ENCODE data around the gene BNC1.

Gene BNC1, protein sequence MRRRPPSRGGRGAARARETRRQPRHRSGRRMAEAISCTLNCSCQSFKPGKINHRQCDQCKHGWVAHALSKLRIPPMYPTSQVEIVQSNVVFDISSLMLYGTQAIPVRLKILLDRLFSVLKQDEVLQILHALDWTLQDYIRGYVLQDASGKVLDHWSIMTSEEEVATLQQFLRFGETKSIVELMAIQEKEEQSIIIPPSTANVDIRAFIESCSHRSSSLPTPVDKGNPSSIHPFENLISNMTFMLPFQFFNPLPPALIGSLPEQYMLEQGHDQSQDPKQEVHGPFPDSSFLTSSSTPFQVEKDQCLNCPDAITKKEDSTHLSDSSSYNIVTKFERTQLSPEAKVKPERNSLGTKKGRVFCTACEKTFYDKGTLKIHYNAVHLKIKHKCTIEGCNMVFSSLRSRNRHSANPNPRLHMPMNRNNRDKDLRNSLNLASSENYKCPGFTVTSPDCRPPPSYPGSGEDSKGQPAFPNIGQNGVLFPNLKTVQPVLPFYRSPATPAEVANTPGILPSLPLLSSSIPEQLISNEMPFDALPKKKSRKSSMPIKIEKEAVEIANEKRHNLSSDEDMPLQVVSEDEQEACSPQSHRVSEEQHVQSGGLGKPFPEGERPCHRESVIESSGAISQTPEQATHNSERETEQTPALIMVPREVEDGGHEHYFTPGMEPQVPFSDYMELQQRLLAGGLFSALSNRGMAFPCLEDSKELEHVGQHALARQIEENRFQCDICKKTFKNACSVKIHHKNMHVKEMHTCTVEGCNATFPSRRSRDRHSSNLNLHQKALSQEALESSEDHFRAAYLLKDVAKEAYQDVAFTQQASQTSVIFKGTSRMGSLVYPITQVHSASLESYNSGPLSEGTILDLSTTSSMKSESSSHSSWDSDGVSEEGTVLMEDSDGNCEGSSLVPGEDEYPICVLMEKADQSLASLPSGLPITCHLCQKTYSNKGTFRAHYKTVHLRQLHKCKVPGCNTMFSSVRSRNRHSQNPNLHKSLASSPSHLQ

DNA sequence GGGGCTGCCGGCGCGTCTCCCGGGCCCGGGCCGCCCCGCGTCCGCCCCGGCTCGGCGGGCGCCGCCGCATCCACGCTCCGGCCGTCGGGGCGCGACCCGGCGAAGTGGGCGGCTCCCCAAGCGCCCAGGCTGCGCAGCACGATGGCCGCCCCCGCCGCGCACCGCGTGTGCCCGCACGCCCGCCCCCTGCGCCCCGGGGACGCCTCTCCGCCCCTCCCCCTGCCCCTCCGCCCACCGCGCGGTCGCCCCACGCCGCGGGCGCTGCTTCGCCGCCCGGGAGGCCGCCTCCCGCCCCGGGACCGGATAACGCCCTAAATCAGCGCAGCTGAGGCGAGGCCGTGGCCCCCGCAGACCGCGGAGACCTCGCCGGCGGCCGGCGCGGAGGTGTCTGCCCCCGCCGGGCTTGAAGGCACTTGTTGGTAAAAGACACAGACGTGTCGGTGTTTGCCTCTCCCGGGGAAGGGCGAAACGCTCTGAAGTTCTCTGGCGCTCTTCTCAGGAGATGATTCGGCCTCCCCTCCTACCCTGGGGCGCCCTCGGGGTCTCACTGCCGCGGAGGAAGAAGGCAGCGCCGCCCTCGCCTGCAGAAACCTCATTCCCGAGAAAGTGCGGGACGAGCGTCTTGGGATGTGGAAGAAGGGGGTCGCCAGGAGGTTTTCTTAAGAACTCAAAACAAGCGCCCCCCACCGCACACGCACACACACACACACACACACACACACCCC is at the start of gene BNC1:
Gene BNC1 (minus strand): TSS at position 106 of the 725 bp plus-strand sequence. CDS start 36 bp downstream, at position 70.
- DNase-seq, result peak; percentile 10

DNA sequence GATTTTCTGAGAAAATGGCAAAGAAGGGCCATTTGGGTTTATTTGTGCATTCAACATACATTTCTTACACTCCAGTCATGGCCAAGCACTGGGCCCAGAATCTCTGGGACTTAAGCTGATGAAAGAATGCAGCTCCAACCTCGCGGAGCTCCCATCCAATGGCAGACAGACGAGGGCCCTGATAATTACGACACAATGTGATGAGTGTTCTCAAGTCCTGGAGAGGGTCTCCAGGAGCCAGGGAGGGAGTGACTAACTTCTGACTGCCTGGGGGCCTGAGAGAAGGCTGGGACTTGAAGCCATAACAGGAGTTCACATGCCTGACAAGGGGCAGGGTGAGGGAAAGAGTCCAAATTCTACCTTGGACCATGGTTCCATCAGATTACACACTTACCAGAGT is 42.6 kb upstream of the BNC1 start:
- DNase-seq, result no peak

DNA sequence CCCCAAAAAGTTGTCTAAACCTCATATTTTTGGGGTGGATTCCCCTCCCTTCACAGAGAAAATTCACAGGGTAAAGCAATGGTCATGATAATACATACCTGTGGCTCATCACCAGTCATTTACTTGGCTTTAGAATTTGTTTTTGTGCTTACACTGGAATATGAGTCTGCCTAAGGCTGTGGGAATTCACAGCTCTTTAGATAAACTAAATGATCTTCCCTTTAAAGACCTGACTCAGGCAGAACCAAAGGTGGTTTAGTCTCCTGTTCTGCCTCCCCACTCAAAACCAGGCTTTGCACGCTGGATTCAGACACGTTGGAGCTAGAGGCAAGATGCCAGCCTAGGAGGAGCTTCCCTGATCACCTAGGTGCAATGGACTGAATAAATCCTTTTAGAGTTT is 40.3 kb upstream of the BNC1 start:
- no peak for DNase-seq

DNA sequence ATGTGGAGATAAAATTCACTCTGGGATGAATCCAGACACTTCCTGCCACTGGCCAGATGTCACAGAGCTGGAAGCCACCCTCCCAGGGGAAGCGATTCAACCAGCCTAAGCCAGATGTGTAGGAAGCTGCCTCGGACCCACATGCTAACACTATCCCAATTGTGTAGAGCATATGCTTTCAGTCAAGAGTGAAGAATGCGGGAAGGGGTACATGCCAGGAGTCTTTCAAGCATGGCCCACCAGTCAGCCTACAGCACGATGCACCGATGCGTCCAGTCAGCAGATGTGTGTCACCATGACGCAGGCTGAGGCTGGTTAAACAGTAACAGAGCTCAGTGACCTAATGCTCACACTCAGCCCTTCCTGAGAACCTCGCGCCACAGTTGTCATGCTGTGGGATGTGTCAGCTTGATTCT is 38.8 kb upstream of the BNC1 start:
- DNase-seq, result no peak

DNA sequence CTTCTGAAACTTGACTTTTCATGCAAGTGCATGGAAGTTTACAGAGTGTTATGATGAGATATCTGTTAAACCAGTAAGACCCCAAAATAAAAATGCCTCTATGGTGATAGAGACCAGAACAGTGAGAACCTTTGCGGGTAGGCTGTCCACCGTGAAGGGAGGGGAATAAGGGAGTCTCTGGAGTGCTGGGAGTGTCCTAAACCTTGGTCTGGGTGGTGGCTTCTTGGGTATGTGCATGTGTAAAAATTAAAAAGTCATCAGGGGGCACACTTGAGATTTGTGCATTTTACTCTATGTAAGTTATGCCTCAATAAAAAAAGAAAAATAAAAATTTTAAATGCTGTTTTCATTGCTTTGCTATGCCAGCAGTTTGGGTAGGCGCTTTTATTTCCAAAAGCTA is 38.2 kb upstream of the BNC1 start:
- no peak for DNase-seq

DNA sequence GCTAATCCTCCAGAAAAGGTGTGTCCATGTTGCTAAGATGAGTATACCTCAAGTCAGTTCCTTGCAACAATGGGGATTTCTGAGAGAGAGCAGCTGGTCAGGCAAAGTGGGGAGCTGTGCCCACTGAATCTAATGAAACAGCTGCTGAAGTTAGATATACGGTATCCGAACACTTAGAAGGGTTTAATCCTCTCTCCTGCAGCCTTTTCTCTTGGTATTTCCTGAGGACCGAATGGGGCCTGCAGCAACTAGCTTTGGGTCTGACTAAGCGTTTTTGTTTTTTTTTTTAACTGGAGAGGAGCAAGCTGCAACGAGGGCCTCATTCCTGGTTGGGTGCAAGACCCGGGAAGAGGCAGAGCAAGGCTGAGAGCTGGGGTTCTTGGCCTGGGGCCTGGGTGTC is 37.6 kb upstream of the BNC1 start:
- DNase-seq, result no peak

DNA sequence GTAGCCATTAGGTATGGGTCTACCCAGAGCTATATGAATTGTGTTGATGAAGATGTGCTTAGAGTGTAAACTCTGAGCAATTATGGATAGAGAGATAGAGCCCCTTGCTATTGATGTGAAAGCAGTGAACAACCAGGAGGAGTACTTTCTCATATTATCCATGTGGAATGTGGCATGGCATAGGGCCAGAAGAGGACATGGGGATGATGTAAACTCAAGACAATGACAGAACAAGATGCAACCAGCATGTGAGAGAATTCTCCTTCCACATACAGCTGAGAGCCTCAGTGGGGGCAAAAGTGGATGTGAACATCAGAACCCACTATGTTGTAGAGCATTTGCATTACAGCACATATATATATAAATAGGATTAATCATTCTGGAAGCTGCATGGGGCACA is 36.4 kb upstream of the BNC1 start:
- no peak for DNase-seq

DNA sequence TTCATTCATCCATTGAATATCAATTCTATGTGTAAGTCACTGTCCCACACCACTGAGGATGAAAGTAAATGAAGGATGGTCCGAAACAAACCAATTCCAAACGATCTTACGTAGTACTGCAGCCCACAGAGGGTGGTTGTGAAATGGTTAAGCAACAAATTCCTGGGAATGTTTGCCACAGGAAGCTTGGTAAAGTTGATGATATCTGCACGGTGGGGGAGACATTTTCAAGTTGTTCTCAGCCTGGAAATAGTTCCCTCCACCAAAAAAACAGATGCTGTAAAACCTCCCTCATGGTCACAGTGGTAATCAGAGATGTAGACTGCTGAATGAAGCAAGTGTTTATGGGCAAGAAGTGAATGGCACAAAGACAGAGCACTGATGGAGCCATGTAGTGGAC is 35.9 kb upstream of the BNC1 start:
- DNase-seq, result no peak

DNA sequence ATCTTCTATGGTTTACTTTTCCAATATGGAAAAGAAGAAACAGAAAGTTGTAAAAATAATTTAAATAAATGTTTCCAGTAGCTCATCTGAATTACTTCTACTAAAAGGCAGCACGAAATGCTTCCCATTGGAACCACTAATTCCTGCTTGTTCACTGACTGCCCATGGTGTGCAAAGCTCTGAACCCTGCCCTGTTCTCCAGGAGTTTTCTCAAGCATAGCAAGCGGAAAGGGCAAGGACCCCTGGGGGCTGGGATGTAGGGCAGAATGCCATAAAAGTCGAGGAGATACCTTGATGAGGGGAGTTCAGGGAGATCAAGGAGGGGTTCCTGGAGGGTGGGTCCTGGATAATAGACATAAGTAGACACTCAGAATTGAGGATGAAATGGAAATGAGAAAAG is 35.3 kb upstream of the BNC1 start:
- no peak for DNase-seq

DNA sequence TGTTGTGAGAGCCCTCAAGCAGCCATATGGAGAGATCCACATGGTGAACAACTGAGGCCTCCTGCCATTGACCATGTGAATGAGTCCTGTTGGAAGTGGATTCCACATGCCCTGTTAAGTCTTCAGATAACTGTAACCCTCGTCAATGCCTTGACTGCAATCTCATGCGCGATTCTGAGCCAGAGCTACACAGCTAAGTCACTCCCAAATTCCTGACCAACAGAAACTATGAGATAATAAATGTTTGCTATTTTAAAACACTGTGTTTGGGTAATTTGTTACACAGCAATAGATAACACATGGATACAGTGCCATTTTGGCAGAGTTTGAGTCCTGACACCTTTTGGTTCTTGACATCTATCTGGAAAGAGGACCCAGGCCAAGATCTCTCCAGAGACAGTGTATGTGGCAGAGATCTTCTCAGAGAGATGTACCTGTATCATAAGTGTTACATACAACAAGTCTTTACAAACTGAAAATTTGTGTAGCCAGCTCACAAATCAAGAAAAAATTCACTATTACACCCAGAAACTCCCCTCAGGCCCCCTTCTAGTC is 34.5 kb upstream of the BNC1 start:
- no peak for DNase-seq

DNA sequence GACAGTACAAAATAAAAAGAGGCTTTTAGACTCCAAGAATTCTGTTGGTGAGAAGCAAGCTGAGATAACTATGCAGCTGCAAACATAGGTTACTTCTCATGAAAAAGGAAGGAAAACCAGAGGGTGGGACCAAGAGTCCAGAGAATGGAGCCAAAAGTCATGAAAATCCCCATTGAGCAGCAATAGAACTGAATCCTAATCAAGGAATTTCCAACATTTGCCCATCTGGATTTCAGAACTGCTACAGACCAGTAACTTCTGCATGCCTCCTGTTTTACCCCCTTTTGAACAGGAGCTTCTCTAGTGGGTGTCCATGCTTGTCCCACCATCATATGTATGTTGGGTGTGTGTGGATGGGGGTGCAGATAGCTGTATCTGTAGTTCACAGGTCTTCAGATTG is 33.6 kb upstream of the BNC1 start:
- no peak for DNase-seq

DNA sequence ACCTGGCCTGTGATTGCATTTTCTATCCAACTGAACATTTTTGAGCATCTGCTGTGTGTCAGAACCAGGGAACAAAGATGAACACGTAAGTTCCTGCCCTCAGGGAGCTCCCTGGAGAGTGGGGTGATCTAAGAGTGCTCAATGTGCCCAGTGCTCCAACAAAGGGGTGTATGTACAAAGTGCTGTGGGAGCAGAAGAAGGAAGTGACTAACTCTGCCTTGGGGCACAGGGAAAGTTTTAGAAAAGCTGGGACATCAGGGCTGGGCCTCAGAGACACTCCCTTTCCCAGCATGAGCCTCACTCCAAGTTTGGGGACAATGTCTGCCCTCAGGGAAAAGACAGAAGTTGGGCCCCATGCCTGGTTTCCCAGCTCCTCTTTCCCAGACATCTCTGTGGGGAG is 27.6 kb upstream of the BNC1 start:
- no peak for DNase-seq

DNA sequence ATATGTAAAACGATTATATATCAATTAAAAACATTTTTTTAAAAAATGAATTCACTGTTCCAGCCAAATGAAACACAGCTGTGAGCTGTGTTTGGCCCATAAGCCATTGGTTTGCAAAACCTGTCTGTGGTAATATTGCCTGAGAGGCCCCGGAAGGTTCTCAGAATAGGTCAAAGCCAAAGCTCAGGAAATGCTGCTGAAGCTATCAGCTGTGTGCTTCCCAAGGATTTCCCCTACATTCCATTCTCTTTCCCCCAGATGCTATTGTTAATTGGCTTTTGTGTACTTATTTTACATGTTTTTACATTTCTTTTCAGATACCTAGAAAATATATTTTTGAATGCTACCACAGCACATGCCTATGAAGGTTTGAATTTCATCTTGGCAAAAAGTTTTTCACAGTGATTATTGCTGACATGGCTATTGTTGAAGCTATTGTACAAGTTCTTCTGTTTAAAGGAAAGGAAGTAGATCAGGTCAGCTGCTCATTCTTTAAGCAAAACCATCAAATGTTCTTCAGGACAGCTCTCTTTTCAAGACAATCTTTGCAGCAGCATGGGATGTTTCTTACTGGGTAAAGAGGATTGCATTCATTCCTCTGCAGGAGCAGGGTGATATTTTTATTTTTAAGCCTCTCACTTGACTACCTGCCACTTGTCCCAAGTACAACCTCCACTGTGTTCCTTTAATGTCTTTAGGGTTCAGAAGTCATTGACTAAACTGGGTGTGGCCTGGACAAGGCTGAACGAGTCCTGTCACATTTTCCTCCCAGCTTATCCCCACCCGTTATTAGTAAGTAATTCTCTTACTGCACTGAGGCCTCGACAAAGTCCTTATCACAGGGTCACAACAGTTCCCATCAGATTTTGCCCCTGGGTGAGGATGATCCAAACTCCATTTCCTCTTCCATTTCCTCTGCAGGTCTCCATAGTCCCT is 26.3 kb upstream of the BNC1 start:
- DNase-seq, result no peak

DNA sequence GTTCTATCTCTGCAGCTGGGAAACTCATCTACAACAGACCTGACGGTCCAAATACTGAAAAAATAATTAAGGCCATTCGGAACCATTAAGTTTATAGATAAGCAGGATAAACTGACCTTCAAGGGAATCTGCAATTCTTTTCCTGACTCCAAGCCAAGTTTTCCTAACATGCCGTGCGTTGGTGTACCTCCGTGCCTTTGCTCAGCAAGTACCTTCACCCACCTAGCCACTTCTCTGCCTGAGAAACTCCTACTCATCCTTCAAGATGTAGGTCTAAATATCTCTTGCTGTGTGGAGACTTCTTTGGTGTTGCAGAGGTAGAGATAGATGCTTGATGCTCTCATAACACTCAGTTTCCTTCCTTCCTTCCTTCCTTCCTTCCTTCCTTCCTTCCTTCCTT is 24.2 kb upstream of the BNC1 start:
- DNase-seq, result no peak

DNA sequence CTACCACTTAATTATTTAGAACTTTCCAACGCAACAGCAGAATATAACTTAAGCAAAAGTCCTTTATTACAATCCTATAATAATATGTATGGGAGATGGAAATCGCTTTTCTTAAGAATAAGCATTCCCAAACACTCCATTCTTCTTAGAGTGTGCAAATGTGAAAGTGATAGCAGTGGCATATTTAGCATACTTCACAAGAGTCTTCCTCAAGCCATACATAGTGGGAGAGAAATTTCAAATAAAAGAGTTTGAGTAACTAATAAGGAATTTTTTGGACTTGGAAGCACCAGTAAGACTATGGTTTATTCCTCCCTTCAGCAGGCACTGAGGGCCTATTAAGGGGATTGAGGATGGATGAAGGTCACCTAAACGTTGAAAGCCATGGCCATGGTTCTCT is 22.1 kb upstream of the BNC1 start:
- no peak for DNase-seq

DNA sequence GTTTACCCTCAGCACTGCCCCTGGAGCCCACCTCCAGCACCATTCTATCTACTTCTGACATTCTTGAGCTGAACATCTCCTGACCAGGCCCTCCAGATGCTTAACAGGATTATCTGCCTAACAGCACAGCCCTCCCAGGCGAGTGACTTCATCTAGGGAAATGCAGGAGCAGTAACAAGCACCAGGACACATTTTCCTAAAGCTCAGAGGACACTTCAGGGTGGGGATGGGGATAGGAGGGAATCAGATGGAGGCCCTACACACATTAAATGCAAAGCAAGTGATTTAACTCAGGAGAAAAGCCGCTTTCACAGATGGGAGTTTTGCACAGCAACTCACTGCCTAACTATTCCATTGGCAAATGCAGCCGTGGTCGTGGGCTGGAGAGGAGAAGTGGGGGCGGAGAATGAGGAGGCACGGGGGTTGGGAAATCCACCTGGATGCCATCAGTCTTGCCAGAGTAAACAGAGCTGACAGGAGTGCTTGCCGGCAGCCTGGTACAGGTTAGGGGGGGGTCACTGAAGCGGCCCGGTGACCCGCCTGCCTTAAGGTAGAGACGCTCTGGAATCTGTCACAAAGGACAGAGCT is 21.3 kb upstream of the BNC1 start:
- DNase-seq, result no peak

DNA sequence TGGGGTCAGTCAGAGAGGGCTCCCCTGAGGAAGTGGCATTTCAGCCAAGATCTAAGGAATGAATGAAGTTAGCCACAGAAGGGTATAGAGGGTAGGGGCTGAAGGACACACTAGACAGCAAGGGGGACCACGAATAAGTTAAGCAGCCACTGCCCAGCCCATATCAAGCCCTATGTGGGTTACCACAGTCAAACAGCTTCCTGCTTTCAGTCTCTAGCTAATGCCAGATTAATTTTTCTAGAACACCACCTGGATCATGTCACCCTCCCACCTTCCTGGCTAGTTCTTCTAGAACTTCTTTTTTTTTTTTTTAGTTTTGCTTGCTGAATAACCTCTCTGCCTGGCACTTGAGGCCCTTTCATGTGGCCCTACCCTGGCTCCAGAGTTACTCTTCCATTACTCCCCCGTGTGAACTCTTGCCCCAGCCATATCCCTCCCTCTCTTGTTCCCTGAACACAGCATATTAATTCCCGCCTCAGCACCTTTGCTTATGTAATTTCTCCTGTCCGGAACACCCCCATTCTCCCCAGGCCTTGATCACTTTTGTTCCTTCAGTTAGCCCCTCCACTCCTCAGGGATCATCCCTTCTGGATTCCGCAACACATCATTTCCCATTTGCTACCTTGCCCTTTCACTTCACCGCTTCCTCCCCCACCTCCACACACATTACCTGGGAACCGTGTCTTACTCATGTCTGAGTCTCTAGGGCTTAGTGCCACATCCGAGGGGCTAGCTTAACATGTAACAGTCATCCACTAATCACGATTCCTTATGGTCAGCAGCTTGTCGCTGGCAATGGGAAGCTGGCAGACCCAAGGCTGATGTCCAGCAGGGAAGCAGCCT is 20.6 kb upstream of the BNC1 start:
- DNase-seq, result no peak

DNA sequence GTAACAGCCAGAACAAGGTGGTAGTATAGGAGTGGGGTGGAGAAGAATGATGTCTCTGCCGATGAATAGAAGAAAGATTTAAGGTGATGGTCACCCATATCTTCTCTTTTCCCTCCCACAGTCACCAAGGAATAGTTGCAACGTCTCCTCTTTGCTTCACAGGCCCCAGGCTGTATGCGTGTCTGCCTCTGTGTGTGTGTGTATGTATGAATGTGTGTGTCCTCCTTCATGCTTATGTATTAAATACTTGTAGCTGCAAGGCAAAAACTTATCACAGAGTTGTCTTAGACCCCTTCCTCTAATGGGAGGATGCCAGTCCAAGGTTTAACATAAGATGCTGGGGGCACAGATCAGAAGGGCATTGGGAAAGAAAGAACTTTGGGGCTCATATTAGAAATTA is 19.1 kb upstream of the BNC1 start:
- DNase-seq, result no peak

DNA sequence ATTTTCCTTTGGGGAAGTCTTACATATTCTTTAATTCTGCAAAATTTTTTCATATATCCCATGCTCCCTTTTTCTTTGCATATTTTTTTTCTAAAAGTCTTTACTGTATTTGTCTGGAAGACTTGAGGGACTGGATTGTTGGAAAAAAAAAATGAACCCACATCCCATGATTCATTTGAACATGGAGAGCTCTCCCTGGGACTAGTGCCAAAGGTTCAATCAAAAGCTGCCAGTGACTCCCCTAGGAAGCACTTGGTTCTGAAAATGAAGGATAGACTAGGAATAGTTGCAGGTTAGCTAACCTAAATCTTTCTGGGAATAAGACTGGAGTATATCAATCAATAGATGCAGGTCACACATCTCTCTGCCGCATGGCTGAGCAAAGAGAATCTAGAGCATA is 16.4 kb upstream of the BNC1 start:
- DNase-seq, result no peak

DNA sequence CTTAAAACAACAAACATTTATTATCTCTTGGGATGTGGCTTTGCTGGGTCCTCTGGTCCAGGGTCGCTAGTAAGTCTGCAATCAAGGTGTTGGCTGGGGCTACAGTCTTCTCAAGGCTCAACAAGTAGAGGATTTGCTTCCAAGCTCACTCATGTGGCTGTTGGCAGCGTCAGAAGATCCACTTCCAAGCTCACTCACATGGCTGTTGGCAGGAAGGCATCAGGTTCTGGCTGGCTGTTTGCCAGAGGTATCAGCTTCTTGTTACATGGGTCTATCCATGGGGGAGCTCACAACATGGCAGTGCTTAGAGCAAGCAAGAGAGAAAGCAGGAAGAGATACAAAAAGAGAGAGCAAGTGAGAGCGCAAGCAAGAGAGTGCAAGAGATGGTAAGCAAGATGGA is 15.0 kb upstream of the BNC1 start:
- no peak for DNase-seq
